Esophagus muscularis mucosa (tissue), 3 donors: ENCODE data around the gene AFF3.

Experiments
- CTCF ChIP-seq, 3 experiments: fragments of 200-600 bp in 2 of 3; fragments of 450-650 bp in 1 of 3; sonication (generic) in 2 of 3; IDR thresholded peaks; one replicate each; pipeline ENCODE4 v1.5.1; 2017 to 2019; ENCODE audit warnings: antibody characterized with exemption in 3 of 3, mild to moderate bottlenecking in 2 of 3, moderate library complexity in 1 of 3
- POLR2A ChIP-seq: fragments of 450-650 bp; IDR thresholded peaks from one replicate; pipeline ENCODE4 v1.6.1; 2017; ENCODE audit warnings: antibody characterized with exemption, moderate library complexity, mild to moderate bottlenecking, low read depth

DNA sequence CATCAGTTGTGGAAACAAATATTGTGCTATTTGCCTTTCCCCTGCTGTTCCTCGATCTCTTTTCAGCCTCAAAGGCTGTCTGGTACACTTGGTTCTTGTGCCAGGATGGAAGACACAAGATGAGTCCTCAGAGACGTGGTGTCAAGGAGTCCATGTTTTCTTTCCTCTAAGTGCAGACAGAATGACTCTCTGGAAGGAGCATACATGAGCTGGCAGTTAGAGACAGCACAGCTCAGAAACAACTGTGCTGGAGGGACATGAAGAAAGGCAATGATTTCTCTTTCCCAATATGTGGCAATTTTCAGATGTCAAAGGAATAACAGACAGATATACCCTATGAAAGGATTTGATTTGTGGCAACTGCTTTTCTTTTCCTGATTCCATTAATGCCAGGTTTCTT, 162.2 kb downstream of the AFF3 start:
- no peak for TF ChIP-seq POLR2A
- TF ChIP-seq CTCF (IDR thresholded peaks at IDR 0.05), result no peak
